HepG2 (cell line): ENCODE results near the gene ZNF829. TPM values are rescaled to one million over a fixed set of nuclear protein-coding genes. Genes with fewer than 3 reads are reported as not detected.

Experiments
- GABPB1 ChIP-seq: IDR thresholded peaks from 2 replicates; pipeline ENCODE4 v1.6.1; 2016; ENCODE audit warnings: mild to moderate bottlenecking, missing genetic modification reagents, moderate library complexity, missing compliant biosample characterization
- KDM2A ChIP-seq: sonication (generic); formaldehyde crosslinking; IDR thresholded peaks from 2 replicates; pipeline ENCODE4 v1.4.0; 2020; ENCODE audit warnings: low read depth, missing genetic modification reagents, borderline replicate concordance
- KLF9 ChIP-seq: IDR thresholded peaks from 2 replicates; pipeline ENCODE4 v1.6.1; 2016; ENCODE audit warnings: low read depth
- MTF2 ChIP-seq: sonication (generic); formaldehyde crosslinking; IDR thresholded peaks from 2 replicates; pipeline ENCODE4 v1.5.0; 2020; ENCODE audit warnings: missing genetic modification reagents, borderline replicate concordance
- MZF1 ChIP-seq: sonication (generic); formaldehyde crosslinking; IDR thresholded peaks from 2 replicates; pipeline ENCODE4 v1.8.1; 2023; ENCODE audit warnings: mild to moderate bottlenecking, missing genetic modification reagents, borderline replicate concordance
- PAX8 ChIP-seq: sonication (generic); formaldehyde crosslinking; IDR thresholded peaks from 2 replicates; pipeline ENCODE4 v1.8.0; 2022; ENCODE audit warnings: mild to moderate bottlenecking, missing genetic modification reagents, borderline replicate concordance
- TARDBP ChIP-seq: sonication (generic); formaldehyde crosslinking; IDR thresholded peaks from 2 replicates; pipeline ENCODE4 v1.8.0; 2022; ENCODE audit warnings: mild to moderate bottlenecking, missing genetic modification reagents
- TBL1XR1 ChIP-seq: fragments of 150-350 bp; IDR thresholded peaks from 2 replicates; pipeline ENCODE4 v1.6.1; 2014; ENCODE audit warnings: borderline replicate concordance, low read length; ENCODE audit not compliant: partially characterized antibody
- ZBTB10 ChIP-seq: sonication (generic); formaldehyde crosslinking; IDR thresholded peaks from 2 replicates; pipeline ENCODE4 v1.4.0; 2020; ENCODE audit warnings: missing genetic modification reagents, borderline replicate concordance
- ZFX ChIP-seq: sonication (generic); formaldehyde crosslinking; IDR thresholded peaks from 2 replicates; pipeline ENCODE4 v1.4.0; 2020; ENCODE audit warnings: mild to moderate bottlenecking, low read depth, missing genetic modification reagents, moderate library complexity
- ZNF253 ChIP-seq: sonication (generic); formaldehyde crosslinking; IDR thresholded peaks from 2 replicates; pipeline ENCODE4 v1.8.0; 2022; ENCODE audit warnings: mild to moderate bottlenecking, missing genetic modification reagents, borderline replicate concordance
- ZNF274 ChIP-seq: sonication (generic); formaldehyde crosslinking; IDR thresholded peaks from 2 replicates; pipeline ENCODE4 v1.5.1; 2020; ENCODE audit warnings: mild to moderate bottlenecking, missing genetic modification reagents
- ZNF329 ChIP-seq: sonication (generic); formaldehyde crosslinking; IDR thresholded peaks from 2 replicates; pipeline ENCODE4 v1.9.0; 2021; ENCODE audit warnings: low read depth, mild to moderate bottlenecking, missing genetic modification reagents
- ZNF337 ChIP-seq: sonication (generic); formaldehyde crosslinking; IDR thresholded peaks from 2 replicates; pipeline ENCODE4 v1.5.1; 2020; ENCODE audit warnings: missing genetic modification reagents, low read depth, mild to moderate bottlenecking, borderline replicate concordance
- ZNF367 ChIP-seq: sonication (generic); formaldehyde crosslinking; IDR thresholded peaks from 2 replicates; pipeline ENCODE4 v1.4.0; 2020; ENCODE audit warnings: missing genetic modification reagents, borderline replicate concordance
- ZSCAN25 ChIP-seq: sonication (generic); formaldehyde crosslinking; IDR thresholded peaks from 2 replicates; pipeline ENCODE4 v1.8.0; 2022; ENCODE audit warnings: mild to moderate bottlenecking, missing genetic modification reagents
- polyA plus RNA-seq, 8 experiments: library from polyadenylated mRNA; depleted of rRNA in 3 of 8; stranded (reverse) in 7 of 8; unstranded in 1 of 8; fragments of >200 nt; fragmentation: Illumina TruSeq in 4 of 8; extraction: Trizol in 4 of 8; gene quantifications; 2 replicates each; pipeline versions ENCODE4 v1.2.1 to v1.2.3, GENCODE V29; 2011 to 2016; ENCODE audit warnings: low read depth in 4 of 8, missing spikeins in 1 of 8, mixed read lengths in 1 of 8; ENCODE audit not compliant: insufficient read depth in 1 of 8
- total RNA-seq, 5 experiments: library from RNA; depleted of rRNA; stranded (reverse); fragments of >200 nt; fragmentation: Illumina TruSeq; extraction: Trizol; gene quantifications; 2 replicates each; pipeline ENCODE4 v1.2.3, GENCODE V29; 2016; ENCODE audit warnings: low read depth in 1 of 5
- TF ChIP-seq, protein P1 (sequence below): sonication (generic); formaldehyde crosslinking; conservative IDR thresholded peaks from 2 replicates; pipeline ENCODE4 v1.8.0; 2022; ENCODE audit warnings: mild to moderate bottlenecking, moderate library complexity, missing genetic modification reagents
- TF ChIP-seq, protein P2 (sequence below), 2 experiments: fragments of 450-650 bp in 1 of 2; sonication (generic) in 1 of 2; formaldehyde crosslinking; IDR thresholded peaks; 2 replicates each; pipeline versions ENCODE4 v1.5.0 to v1.8.0; 2020 to 2022; ENCODE audit warnings: mild to moderate bottlenecking in 1 of 2, missing genetic modification reagents in 1 of 2
- TF ChIP-seq, protein P3 (sequence below): sonication (generic); formaldehyde crosslinking; IDR thresholded peaks from 2 replicates; pipeline ENCODE4 v1.4.0; 2020; ENCODE audit warnings: low read depth, missing genetic modification reagents

Gene ZNF829
- total and polyA plus RNA-seq, 2 of the 13 experiments (the other 11 are each of a cell fraction or from before 2014, with no cell fraction given): 0.15 to 0.86 TPM

- TF ChIP-seq PAX8 (CRISPR knock-in tag) (no peak), KLF9 (CRISPR knock-in tag) (no peak), ZNF253 (CRISPR knock-in tag) (no peak), ZSCAN25 (CRISPR knock-in tag) (peak; percentile 54; the same call in 1 of the 2 replicates), KDM2A (CRISPR knock-in tag) (peak; percentile 56; the same call in 1 of the 2 replicates), TBL1XR1 (no peak), ZNF274 (CRISPR knock-in tag) (no peak), MTF2 (CRISPR knock-in tag) (no peak), GABPB1 (peak; percentile 85), TARDBP (CRISPR knock-in tag) (peak; percentile 25; the same call in 1 of the 2 replicates), ZNF329 (CRISPR knock-in tag) (no peak), ZNF367 (CRISPR knock-in tag) (no peak), ZFX (CRISPR knock-in tag) (peak; percentile 89), MZF1 (CRISPR knock-in tag) (no peak), ZBTB10 (CRISPR knock-in tag) (peak; percentile 59; the same call in 1 of the 2 replicates), ZNF337 (CRISPR knock-in tag) (no peak)
- TF ChIP-seq, protein P1, sequence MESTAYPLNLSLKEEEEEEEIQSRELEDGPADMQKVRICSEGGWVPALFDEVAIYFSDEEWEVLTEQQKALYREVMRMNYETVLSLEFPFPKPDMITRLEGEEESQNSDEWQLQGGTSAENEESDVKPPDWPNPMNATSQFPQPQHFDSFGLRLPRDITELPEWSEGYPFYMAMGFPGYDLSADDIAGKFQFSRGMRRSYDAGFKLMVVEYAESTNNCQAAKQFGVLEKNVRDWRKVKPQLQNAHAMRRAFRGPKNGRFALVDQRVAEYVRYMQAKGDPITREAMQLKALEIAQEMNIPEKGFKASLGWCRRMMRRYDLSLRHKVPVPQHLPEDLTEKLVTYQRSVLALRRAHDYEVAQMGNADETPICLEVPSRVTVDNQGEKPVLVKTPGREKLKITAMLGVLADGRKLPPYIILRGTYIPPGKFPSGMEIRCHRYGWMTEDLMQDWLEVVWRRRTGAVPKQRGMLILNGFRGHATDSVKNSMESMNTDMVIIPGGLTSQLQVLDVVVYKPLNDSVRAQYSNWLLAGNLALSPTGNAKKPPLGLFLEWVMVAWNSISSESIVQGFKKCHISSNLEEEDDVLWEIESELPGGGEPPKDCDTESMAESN (CRISPR knock-in tag): 0 out of 2 replicates have a peak, but pooled peaks have one; percentile 17
- TF ChIP-seq, protein P2, sequence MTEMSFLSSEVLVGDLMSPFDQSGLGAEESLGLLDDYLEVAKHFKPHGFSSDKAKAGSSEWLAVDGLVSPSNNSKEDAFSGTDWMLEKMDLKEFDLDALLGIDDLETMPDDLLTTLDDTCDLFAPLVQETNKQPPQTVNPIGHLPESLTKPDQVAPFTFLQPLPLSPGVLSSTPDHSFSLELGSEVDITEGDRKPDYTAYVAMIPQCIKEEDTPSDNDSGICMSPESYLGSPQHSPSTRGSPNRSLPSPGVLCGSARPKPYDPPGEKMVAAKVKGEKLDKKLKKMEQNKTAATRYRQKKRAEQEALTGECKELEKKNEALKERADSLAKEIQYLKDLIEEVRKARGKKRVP (CRISPR knock-in tag; IDR thresholded peaks at IDR 0.05): no peak
- TF ChIP-seq, protein P3, sequence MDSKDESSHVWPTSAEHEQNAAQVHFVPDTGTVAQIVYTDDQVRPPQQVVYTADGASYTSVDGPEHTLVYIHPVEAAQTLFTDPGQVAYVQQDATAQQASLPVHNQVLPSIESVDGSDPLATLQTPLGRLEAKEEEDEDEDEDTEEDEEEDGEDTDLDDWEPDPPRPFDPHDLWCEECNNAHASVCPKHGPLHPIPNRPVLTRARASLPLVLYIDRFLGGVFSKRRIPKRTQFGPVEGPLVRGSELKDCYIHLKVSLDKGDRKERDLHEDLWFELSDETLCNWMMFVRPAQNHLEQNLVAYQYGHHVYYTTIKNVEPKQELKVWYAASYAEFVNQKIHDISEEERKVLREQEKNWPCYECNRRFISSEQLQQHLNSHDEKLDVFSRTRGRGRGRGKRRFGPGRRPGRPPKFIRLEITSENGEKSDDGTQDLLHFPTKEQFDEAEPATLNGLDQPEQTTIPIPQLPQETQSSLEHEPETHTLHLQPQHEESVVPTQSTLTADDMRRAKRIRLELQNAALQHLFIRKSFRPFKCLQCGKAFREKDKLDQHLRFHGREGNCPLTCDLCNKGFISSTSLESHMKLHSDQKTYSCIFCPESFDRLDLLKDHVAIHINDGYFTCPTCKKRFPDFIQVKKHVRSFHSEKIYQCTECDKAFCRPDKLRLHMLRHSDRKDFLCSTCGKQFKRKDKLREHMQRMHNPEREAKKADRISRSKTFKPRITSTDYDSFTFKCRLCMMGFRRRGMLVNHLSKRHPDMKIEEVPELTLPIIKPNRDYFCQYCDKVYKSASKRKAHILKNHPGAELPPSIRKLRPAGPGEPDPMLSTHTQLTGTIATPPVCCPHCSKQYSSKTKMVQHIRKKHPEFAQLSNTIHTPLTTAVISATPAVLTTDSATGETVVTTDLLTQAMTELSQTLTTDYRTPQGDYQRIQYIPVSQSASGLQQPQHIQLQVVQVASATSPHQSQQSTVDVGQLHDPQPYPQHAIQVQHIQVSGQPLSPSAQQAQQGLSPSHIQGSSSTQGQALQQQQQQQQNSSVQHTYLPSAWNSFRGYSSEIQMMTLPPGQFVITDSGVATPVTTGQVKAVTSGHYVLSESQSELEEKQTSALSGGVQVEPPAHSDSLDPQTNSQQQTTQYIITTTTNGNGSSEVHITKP: peak; percentile 64
Observed at GRCh38 chr19:36849701-36850558, 66.2 kb downstream of the ZNF829 start (continued).
